ENCODE results near the gene LBR.

DNA sequence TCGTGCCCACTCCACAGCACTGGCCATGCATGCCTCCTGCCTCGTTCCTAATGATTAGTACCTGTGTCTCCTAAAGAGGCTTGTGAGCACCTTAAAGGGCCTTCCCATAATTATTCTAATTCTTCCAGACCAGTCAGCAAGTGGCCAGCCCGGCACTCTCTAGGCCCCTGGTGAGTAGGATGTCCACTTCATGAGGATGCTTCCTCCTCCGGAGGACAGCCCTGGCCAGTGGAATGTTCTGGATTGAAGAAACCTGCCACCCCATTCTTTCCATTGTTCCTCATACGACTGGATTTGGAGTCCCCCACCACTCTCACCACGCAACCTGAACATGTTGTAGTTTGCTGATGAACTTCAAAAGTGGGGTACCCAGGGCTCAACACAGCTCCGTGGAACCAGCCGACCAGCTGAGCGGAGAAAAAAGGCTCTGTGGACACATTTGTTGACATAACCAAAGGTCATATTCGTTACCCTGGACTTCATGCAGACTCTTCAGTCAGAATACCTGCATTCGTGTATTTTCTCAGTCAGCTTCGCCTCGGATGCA, 46.7 kb upstream of the LBR start:
- TF ChIP-seq EP300 (IDR thresholded peaks at IDR 0.05) (no peak), CTCF (IDR thresholded peaks at IDR 0.05) (no peak), POLR2A (IDR thresholded peaks at IDR 0.05) (no peak), POLR2AphosphoS5 (IDR thresholded peaks at IDR 0.05) (no peak)

Data from suprapubic skin (tissue), 4 donors.